Transverse colon (tissue), 4 donors: ENCODE data around the gene YPEL4.

ENCODE experiments used
- CTCF ChIP-seq, 5 experiments: fragments of 200-600 bp in 3 of 5; fragments of 450-650 bp in 2 of 5; sonication (generic) in 3 of 5; IDR thresholded peaks; 1 replicate in 2 of 5; 2 replicates in 3 of 5; pipeline ENCODE4 v1.5.1; 2016 to 2017; ENCODE audit warnings: antibody characterized with exemption in 5 of 5, inconsistent platforms in 3 of 5, mild to moderate bottlenecking in 2 of 5, moderate library complexity in 1 of 5
- POLR2A ChIP-seq: fragments of 450-650 bp; IDR thresholded peaks from one replicate; pipeline ENCODE4 v1.6.1; 2016; ENCODE audit warnings: antibody characterized with exemption, mild to moderate bottlenecking, moderate library complexity
- POLR2AphosphoS5 ChIP-seq, 3 donors: sonication (generic); formaldehyde crosslinking; IDR thresholded peaks; one replicate each; pipeline ENCODE4 v1.6.1; 2016; ENCODE audit warnings: antibody characterized with exemption in 3 of 3

GRCh38 chr11:57645689-57646085 lies 4.0 kb downstream of the YPEL4 start:
- TF ChIP-seq CTCF (IDR thresholded peaks at IDR 0.05) (no peak), POLR2A (no peak), POLR2AphosphoS5 (IDR thresholded peaks at IDR 0.05) (no peak)
